Stimulated activated CD4-positive, alpha-beta T cell treated with anti-CD3 and anti-CD28 coated beads, TNF-alpha, amount 100 ng/mL, for 4 hours (primary cell): ENCODE data around the gene FEM1B.

Experiments
- DNase-seq, 3 experiments: peaks; one replicate each; pipeline ENCODE4 v3.0.0-alpha.2; 2020; ENCODE audit warnings: low read depth in 3 of 3

Gene FEM1B

DNA sequence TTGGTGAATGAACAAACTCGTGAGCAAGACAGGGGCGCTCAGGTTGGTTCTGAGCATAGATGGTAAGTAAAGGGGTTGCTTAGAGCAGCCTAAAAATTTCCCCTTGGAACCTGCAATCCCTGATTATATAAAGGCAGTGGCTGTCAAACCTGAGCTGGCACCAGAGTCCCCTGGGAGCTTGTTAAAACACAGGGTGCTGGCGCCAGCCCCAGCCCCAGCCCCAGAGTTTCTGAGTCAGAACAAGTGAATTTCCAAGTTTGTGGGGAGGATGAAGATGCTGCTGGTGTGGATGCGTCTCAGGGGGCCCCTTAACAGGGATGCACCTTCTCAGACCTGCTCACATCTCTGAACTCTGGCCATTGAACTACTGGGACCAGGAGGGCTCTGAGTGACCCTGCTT is 48.2 kb downstream of the FEM1B start:
- DNase-seq = no peak

DNA sequence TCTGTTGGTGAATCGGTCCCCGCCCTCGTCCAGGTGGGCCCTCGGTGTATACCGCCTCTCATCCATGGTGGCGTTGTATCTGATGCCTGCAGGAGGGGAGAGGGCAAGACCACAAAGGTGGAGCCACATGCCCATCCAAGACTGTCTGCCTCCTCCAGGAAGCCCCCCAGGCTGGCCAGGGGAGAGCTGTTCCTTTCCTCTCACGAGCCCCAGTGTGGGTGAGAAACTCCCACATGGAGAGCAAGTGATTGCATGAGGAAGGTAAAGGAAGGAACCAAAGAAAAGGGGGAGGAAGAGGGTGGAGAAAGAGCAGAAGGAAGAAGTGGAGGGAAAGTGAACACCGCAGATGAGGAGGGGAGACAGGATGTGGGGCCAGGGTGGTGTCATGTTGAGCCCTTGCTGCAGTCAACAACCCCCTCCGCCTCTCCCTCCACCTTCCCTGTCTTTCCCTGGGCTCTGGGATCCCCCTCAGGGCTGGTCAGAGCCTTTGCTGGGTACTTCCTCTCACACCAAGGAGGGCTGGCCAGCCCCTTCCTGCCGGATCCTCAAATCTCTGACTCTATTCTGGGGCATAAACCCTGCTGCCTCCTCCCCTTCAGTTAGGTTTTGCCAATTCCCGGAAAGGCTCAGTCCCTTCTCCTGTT is 49.3 kb downstream of the FEM1B start:
- DNase-seq = no peak

DNA sequence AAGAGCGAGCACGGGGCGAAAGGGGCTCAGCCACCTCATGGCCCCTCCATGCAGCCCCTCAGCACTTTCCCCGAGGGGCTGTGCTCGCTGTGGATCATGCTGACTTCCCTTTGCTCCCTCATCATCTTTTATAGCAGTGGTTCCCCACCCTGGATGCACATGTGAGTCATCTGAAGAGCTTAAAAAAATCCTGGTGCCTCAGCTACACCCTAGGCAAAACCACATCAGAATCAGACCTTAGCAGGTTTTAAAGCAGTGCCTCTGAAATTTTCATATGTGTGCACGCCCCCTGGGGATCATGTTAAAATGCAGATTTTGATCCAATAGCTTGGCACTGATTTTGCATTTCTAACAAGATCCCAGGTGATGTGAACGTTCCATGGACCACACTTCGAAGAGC is 50.9 kb downstream of the FEM1B start:
- no peak for DNase-seq

- no peak for DNase-seq
Measured at GRCh38 chr15:68328964-68329363, 51.4 kb downstream of the FEM1B start.

DNA sequence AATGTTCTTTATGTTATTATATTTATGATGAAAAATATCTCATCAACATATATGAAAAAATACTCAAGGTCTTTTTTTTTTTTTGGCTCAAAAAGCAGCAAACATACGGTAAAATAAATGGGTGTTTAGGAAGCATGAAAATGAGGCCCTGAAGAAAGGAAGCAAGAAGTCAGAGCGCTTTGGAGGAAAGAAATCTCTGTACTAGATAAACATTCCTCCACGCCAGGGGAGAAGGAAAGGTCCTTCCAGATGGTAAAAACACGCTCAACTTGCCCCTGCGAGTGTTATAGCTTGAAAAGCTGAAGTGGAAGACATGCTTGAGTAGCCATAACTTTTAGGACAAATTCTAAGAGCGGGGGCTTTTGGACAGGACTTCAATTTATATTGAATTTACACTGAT is 52.9 kb downstream of the FEM1B start:
- DNase-seq = no peak

- DNase-seq = no peak
Measured at GRCh38 chr15:68330901-68331300, 53.4 kb downstream of the FEM1B start.

- DNase-seq = no peak
Measured at GRCh38 chr15:68332266-68332665, 54.7 kb downstream of the FEM1B start.

DNA sequence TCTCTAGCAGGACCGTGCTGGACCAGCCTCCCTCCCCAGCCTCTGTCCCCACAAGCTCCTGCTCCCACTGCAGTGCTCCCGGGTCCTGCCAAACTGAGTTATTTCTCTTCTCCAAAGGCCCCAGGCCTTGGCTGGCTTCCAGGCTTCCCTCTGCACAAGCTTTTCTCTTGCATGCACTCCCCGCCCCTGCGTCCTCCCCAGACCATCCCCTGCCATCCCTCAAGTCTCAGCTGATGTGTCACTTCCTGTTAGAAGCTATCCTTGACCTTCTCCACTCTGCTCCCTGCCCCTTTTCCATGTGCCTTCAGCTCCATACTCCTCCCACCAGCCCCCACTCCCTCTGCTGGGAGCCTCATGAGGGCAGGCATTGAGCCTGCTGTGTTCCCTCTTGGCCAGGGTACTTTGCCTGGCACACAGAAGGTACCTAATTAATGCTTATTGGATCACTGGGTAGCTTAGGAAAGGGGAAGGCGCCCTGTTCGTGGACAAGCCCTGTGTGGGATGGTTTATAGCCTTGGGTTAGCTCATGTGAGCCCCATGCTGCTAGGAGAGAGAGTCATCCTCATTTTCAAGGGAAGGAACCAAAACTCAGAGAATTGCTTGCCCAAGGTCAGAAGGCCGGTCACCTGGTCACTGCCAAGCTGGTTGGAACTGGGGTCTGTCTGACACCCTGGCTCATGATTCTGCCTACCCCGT is 56.4 kb downstream of the FEM1B start:
- no peak for DNase-seq

GRCh38 chr15:68334661-68335124 is 57.1 kb downstream of the FEM1B start:
- DNase-seq = no peak

GRCh38 chr15:68335251-68335650 is 57.7 kb downstream of the FEM1B start:
- no peak for DNase-seq

DNA sequence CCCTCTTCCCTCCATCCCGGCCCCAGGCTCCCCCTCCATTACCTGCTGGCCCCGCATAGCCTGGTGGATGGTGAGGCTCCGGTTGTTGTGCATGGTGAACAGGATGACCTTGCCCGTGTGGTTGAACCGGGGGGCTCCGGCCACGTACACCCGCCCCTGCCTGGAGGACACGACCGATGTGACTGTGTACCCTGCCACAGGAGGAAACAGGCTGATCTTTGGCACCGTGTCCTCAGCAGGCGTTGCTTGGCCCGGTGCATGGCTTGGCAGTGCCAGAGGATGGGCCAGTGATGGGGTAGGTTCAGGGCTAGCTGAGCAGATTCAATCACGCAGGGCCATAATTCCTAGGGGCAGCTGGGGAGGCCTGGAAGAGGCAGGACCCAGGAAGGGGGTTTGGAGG is 58.1 kb downstream of the FEM1B start:
- no peak for DNase-seq

DNA sequence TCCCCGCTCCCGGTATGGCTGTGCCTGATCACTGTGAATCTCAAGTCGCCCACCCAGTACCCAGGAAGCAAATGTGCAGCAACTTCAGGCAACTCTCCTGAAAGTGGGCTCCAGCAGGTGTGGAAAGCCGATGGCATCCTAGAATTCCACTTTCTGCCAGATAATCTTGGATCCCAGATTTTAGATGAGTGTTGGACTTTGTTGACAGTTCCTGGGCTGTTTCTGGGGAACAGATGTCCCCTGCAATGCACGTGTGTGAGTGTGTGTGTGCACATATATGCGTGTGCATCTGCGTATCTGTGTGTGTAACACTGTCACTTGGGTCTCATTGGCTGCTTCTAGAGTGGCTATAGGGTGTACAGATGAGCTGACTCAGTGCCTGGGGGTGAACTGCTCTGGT is 59.0 kb downstream of the FEM1B start:
- no peak for DNase-seq

DNA sequence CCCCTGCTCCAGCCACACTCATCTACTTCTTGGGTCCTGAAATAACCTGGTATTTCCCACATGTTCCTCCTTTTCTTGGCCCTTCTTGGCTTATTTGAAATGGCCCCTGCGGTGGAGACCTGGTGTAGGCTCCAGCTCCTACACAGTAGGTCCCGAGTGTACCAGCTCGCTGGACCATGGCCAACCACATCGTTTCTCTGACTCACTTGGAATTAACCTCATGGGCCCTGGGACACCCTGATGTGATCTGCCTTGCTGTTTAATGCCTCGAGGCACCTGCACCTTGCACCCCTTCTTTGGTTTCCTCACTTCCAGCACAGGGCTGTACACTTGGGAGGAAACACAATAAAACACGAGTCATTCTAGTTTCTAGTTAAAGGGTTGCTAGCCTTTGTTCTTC is 60.3 kb downstream of the FEM1B start:
- DNase-seq = no peak

DNA sequence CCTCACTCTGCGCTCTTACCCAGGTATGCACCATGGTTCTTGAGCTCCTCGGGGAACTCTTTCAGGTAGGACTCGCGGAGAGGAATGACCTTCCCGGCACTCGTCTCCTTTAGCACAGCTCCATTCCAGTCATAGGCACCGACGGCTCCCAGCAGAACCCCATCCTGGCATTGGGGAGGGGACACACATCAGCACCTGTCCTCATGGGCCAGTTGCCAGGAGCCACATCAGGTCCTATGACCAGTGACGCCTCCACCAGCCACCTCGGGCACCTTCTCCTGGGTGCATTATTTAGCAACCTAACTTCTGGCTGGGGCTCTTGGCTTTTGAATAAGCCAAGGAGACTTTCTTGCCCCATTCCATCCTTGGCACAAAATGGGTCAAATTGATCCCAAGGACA is 61.9 kb downstream of the FEM1B start:
- no peak for DNase-seq

GRCh38 chr15:68340726-68341671 is 63.5 kb downstream of the FEM1B start:
- no peak for DNase-seq

- DNase-seq = no peak
Measured at GRCh38 chr15:68341760-68342725, 64.5 kb downstream of the FEM1B start.

DNA sequence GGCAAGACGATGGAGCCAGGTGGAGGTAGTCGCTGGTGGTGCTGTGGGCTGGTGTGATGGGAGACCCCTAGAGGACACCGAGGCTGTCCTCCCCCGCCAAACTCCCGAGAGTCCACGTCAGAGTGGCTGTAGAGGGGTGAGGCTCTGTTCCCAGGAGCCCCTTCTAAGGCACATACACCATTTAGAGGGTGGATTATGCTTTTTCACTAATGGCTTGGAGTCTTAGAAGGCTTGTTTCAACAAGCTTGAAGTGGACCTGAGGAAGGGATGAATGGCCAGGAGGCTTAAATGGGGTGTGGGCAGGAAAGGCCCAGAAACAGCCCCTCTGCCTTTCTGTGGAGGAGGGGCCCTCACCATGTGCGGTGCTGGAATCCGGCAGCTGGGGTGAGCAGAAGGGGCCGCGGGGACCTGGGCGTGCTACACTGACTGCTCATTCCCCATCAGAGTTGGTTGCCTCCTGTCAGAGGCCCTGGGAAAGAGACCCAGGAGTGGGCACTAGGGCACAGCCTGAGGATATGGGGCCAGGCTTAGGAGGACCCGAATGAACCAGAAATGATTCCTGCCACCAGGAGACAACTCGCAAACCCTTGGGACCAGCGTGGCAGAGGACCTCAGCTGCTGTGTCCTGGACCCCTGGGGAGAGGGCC is 66.2 kb downstream of the FEM1B start:
- no peak for DNase-seq

- DNase-seq = no peak
Measured at GRCh38 chr15:68344600-68344999, 67.1 kb downstream of the FEM1B start.
